A549 (cell line): Measurements from ENCODE around the gene ATP9B. TPM values are rescaled to one million over a fixed set of nuclear protein-coding genes. Genes with fewer than 3 reads are reported as not detected.

Experiments
- ATAC-seq, 2 experiments: fragments of 200-7000 bp in 1 of 2; fragments of >200 bp in 1 of 2; cut with Nextera tagmentation in 1 of 2; cut with Tn5 transposase in 1 of 2; 3 replicates each; pipeline versions ENCODE4 v1.8.0 to v1.9.1; 2018 to 2020; ENCODE audit warnings: mild to moderate bottlenecking in 1 of 2, moderate library complexity in 1 of 2
- CTCF ChIA-PET: fragments of 300-600 bp; sonication (Branson Sonifier 250); formaldehyde crosslinking; extraction: SDS; loops from one replicate; lab custom pipeline; 2021; ENCODE audit warnings: antibody characterized with exemption, inconsistent platforms; lab: Yijun Ruan, JAX
- POLR2A ChIA-PET: fragments of 350-600 bp; formaldehyde crosslinking; extraction: SDS; loops from one replicate; lab custom pipeline; 2021; ENCODE audit warnings: antibody characterized with exemption, inconsistent platforms; lab: Yijun Ruan, JAX
- DNase-seq, 2 experiments: peaks; one replicate each; pipeline versions ENCODE4 v3.0.0 to v3.0.0-alpha.2; 2011 to 2016; ENCODE audit warnings: low read depth in 1 of 2, low spot score in 1 of 2
- FAIRE-seq: peaks from 2 replicates; lab custom pipeline; 2011; peaks lifted over from hg19 to GRCh38; lab: Jason Lieb, UNC
- H3K27ac ChIP-seq, 2 experiments: fragments of >200 bp; sonication (Bioruptor Twin); formaldehyde crosslinking; 3 replicates each; pipeline ENCODE4 v1.5.1; 2016 to 2017
- H3K4me1 ChIP-seq: fragments of >200 bp; sonication (Bioruptor Twin); formaldehyde crosslinking; 3 replicates; pipeline ENCODE4 v1.6.1; 2016
- H3K4me2 ChIP-seq: fragments of >200 bp; sonication (Bioruptor Twin); formaldehyde crosslinking; 3 replicates; pipeline ENCODE4 v1.6.1; 2016
- H3K4me3 ChIP-seq: fragments of >200 bp; sonication (Bioruptor Twin); formaldehyde crosslinking; 3 replicates; pipeline ENCODE4 v1.5.1; 2016
- H3K9me3 ChIP-seq: fragments of >200 bp; sonication (Bioruptor Twin); formaldehyde crosslinking; 3 replicates; pipeline ENCODE4 v1.6.1; 2016
- BHLHE40 ChIP-seq: IDR thresholded peaks from 2 replicates; pipeline ENCODE4 v1.6.1; 2012; ENCODE audit warnings: low read depth, low read length, inconsistent platforms
- ESRRA ChIP-seq: fragments of 150-350 bp; IDR thresholded peaks from 2 replicates; pipeline ENCODE4 v1.6.1; 2014; ENCODE audit warnings: mild to moderate bottlenecking, low read length, borderline replicate concordance
- JUNB ChIP-seq: fragments of >200 bp; sonication (Bioruptor Twin); formaldehyde crosslinking; IDR thresholded peaks from 2 replicates; pipeline ENCODE4 v1.6.1; 2016
- KDM1A ChIP-seq: fragments of 200-600 bp; sonication (generic); IDR thresholded peaks from 2 replicates; pipeline ENCODE4 v1.6.1; 2016; ENCODE audit warnings: low read depth, mild to moderate bottlenecking
- KDM5A ChIP-seq: fragments of 200-600 bp; sonication (generic); IDR thresholded peaks from 2 replicates; pipeline ENCODE4 v1.6.1; 2016; ENCODE audit warnings: antibody characterized with exemption, mild to moderate bottlenecking
- MAFK ChIP-seq: fragments of 450-650 bp; IDR thresholded peaks from 2 replicates; pipeline ENCODE4 v1.6.1; 2014; ENCODE audit not compliant: partially characterized antibody
- MYC ChIP-seq: IDR thresholded peaks from 2 replicates; pipeline ENCODE4 v1.6.1; 2012; ENCODE audit warnings: mild to moderate bottlenecking, inconsistent platforms, low read length, improper control_type of control experiment, borderline replicate concordance
- NPAS2 ChIP-seq: fragments of 250-450 bp; sonication (Bioruptor Pico); IDR thresholded peaks from 2 replicates; pipeline ENCODE4 v1.8.0; 2022; ENCODE audit warnings: mild to moderate bottlenecking, moderate library complexity, borderline replicate concordance
- PHF8 ChIP-seq: fragments of 200-600 bp; sonication (generic); IDR thresholded peaks from 2 replicates; pipeline ENCODE4 v1.6.1; 2016; ENCODE audit warnings: low read depth, mild to moderate bottlenecking, antibody characterized with exemption, moderate library complexity, borderline replicate concordance
- POLR2A ChIP-seq: IDR thresholded peaks from 2 replicates; pipeline ENCODE4 v1.6.1; 2012; ENCODE audit warnings: mild to moderate bottlenecking, low read length
- RAD21 ChIP-seq, 2 experiments: fragments of >200 bp in 1 of 2; sonication (Bioruptor Twin) in 1 of 2; formaldehyde crosslinking in 1 of 2; IDR thresholded peaks in 1 of 2; conservative IDR thresholded peaks in 1 of 2; 2 replicates in 1 of 2; 3 replicates in 1 of 2; pipeline ENCODE4 v1.6.1; 2012 to 2018; ENCODE audit warnings: inconsistent platforms in 1 of 2
- RFX5 ChIP-seq: fragments of 450-650 bp; IDR thresholded peaks from 2 replicates; pipeline ENCODE4 v1.7.1; 2014; ENCODE audit warnings: antibody characterized with exemption, mild to moderate bottlenecking, moderate library complexity
- SMC3 ChIP-seq: fragments of >200 bp; sonication (Bioruptor Twin); formaldehyde crosslinking; IDR thresholded peaks from 3 replicates; pipeline ENCODE4 v1.6.1; 2018; ENCODE audit warnings: inconsistent platforms
- SREBF2 ChIP-seq: fragments of 450-650 bp; IDR thresholded peaks from 2 replicates; pipeline ENCODE4 v1.6.1; 2014; ENCODE audit warnings: mild to moderate bottlenecking, moderate library complexity
- ZC3H11A ChIP-seq: fragments of 450-650 bp; IDR thresholded peaks from 2 replicates; pipeline ENCODE4 v1.6.1; 2014; ENCODE audit warnings: antibody characterized with exemption, mild to moderate bottlenecking
- WGBS: methylation state at CpG from one replicate; pipeline ENCODE4 v1.1.6; 2017; ENCODE audit errors: missing lambda C conversion rate; 5-methylcytosine and 5-hydroxymethylcytosine counted together
- polyA plus RNA-seq, 4 experiments: library from polyadenylated mRNA; depleted of rRNA in 3 of 4; stranded (reverse); fragments of >200 nt; fragmentation: RNase III in 1 of 4; extraction: RNeasy Plus Mini Kit Qiagen cat#74134 plus additional on column Dnase treatment in 1 of 4; gene quantifications; 2 replicates in 3 of 4; 3 replicates in 1 of 4; pipeline ENCODE4 v1.2.3, GENCODE V29; 2011 to 2017
- TF ChIP-seq, protein P1 (sequence below): fragments of 250-450 bp; sonication (Bioruptor Pico); IDR thresholded peaks from 2 replicates; pipeline ENCODE4 v1.5.0; 2021; ENCODE audit warnings: mild to moderate bottlenecking, moderate library complexity, borderline replicate concordance
- TF ChIP-seq, protein P2 (sequence below): IDR thresholded peaks from 2 replicates; pipeline ENCODE4 v1.6.1; 2012
- TF ChIP-seq, protein P3 (sequence below): fragments of 150-350 bp; IDR thresholded peaks from 2 replicates; pipeline ENCODE4 v1.6.1; 2014; ENCODE audit warnings: low read depth, mild to moderate bottlenecking, low read length
- TF ChIP-seq, protein P4 (sequence below): fragments of 200-600 bp; sonication (generic); IDR thresholded peaks from 2 replicates; pipeline ENCODE4 v1.6.1; 2016; ENCODE audit warnings: antibody characterized with exemption, mild to moderate bottlenecking, moderate library complexity
- TF ChIP-seq, protein P5 (sequence below): fragments of >200 bp; sonication (Bioruptor Twin); formaldehyde crosslinking; IDR thresholded peaks from 2 replicates; pipeline ENCODE4 v1.6.1; 2016

The ATP9B gene
- polyA plus RNA-seq, 2 of the 4 experiments (the other 2 are of a cell fraction): 22.6 to 35.7 TPM

DNA sequence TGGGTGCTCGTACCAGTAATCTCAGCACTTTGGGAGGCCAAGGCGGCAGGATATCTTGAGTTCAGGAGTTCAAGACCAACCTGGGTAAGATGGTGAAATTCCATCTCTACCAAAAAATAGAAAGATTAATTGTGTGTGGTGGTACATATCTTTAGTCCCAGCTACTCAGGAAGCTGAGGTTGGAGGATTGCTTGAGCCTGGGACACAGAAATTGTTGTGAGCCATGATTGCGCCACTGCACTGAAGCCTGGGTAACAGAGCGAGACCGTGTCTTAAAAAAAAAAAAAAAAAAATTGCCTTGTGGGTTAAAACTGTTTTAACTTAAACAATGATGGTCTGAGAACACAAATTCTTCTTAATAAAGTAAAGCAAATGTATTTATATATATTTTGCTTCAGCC lies 49.6 kb downstream of the ATP9B start:
- H3K27ac ChIP-seq: no peak overlapping the region
- no peak for FAIRE-seq
- no peak for DNase-seq
- ChIA-PET POLR2A (no interaction called here), CTCF (no interaction called here)
- H3K9me3 ChIP-seq: no peaks in the 10 kb centered on the region
- ATAC-seq: no peak
- no peak overlapping the region for H3K4me3 ChIP-seq
- H3K4me1 ChIP-seq: no peaks in the 10 kb centered on the region
- no peak overlapping the region for H3K4me2 ChIP-seq
- TF ChIP-seq JUNB (no peak), RFX5 (no peak), MAFK (no peak), NPAS2 (CRISPR knock-in tag) (no peak), SREBF2 (no peak), ESRRA (no peak), ZC3H11A (no peak), SMC3 (no peak), KDM5A (no peak), RAD21 (conservative IDR thresholded peaks at IDR 0.05 in 1 of 2, IDR thresholded peaks at IDR 0.05 in 1 of 2) (no peak), KDM1A (no peak), BHLHE40 (no peak)
- TF ChIP-seq, protein P1, sequence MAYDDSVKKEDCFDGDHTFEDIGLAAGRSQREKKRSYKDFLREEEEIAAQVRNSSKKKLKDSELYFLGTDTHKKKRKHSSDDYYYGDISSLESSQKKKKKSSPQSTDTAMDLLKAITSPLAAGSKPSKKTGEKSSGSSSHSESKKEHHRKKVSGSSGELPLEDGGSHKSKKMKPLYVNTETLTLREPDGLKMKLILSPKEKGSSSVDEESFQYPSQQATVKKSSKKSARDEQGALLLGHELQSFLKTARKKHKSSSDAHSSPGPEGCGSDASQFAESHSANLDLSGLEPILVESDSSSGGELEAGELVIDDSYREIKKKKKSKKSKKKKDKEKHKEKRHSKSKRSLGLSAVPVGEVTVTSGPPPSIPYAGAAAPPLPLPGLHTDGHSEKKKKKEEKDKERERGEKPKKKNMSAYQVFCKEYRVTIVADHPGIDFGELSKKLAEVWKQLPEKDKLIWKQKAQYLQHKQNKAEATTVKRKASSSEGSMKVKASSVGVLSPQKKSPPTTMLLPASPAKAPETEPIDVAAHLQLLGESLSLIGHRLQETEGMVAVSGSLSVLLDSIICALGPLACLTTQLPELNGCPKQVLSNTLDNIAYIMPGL (CRISPR knock-in tag): no peak
- 92% methylated on average over 5 of the region's 5 CpGs for WGBS

DNA sequence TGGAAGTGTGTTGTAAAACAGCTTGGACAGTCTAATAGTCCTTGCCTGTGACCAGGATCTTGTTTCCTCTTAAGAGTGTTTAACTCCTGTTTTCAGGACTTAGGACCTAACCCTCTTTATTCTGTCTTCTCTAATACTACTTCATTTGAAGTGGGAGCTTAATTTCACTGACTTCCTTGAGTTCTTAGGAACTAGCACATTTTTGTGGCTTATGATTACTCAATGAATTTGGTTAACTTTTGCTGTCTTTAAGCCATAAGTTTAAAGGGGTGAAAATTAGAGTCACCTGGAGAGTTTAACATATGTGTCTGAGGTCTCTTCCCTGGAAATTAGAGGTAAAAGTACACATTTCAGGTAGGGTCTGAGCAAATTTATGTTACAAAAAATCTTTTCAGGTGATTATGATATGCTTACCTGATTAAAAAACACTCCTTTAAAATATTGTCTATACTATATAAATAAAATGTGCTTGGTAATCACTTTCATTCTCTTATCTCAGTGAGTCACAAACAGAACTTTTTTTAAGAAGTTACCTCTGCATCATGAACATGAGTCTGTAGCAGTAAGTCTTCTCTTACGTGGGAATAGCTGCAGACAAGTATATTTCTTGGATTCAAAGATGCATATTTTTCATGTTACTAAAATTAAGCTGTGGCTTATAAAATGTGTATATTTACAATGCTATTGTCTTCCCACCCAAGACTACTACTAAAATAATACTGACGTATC lies 52.7 kb downstream of the ATP9B start:
- TF ChIP-seq BHLHE40: no peak
- TF ChIP-seq KDM1A: no peak
- TF ChIP-seq, protein P2, sequence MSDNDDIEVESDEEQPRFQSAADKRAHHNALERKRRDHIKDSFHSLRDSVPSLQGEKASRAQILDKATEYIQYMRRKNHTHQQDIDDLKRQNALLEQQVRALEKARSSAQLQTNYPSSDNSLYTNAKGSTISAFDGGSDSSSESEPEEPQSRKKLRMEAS: no peak
- no peak for TF ChIP-seq PHF8
- no peak for TF ChIP-seq POLR2A
- TF ChIP-seq MYC: no peak
- TF ChIP-seq, protein P3, sequence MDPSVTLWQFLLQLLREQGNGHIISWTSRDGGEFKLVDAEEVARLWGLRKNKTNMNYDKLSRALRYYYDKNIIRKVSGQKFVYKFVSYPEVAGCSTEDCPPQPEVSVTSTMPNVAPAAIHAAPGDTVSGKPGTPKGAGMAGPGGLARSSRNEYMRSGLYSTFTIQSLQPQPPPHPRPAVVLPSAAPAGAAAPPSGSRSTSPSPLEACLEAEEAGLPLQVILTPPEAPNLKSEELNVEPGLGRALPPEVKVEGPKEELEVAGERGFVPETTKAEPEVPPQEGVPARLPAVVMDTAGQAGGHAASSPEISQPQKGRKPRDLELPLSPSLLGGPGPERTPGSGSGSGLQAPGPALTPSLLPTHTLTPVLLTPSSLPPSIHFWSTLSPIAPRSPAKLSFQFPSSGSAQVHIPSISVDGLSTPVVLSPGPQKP: no peak
- TF ChIP-seq, protein P4, sequence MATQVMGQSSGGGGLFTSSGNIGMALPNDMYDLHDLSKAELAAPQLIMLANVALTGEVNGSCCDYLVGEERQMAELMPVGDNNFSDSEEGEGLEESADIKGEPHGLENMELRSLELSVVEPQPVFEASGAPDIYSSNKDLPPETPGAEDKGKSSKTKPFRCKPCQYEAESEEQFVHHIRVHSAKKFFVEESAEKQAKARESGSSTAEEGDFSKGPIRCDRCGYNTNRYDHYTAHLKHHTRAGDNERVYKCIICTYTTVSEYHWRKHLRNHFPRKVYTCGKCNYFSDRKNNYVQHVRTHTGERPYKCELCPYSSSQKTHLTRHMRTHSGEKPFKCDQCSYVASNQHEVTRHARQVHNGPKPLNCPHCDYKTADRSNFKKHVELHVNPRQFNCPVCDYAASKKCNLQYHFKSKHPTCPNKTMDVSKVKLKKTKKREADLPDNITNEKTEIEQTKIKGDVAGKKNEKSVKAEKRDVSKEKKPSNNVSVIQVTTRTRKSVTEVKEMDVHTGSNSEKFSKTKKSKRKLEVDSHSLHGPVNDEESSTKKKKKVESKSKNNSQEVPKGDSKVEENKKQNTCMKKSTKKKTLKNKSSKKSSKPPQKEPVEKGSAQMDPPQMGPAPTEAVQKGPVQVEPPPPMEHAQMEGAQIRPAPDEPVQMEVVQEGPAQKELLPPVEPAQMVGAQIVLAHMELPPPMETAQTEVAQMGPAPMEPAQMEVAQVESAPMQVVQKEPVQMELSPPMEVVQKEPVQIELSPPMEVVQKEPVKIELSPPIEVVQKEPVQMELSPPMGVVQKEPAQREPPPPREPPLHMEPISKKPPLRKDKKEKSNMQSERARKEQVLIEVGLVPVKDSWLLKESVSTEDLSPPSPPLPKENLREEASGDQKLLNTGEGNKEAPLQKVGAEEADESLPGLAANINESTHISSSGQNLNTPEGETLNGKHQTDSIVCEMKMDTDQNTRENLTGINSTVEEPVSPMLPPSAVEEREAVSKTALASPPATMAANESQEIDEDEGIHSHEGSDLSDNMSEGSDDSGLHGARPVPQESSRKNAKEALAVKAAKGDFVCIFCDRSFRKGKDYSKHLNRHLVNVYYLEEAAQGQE: no peak
- TF ChIP-seq, protein P5, sequence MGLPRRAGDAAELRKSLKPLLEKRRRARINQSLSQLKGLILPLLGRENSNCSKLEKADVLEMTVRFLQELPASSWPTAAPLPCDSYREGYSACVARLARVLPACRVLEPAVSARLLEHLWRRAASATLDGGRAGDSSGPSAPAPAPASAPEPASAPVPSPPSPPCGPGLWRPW: no peak
- FAIRE-seq (no peak), DNase-seq (no peak), ATAC-seq (no peak)
- no peak overlapping the region for H3K4me2 ChIP-seq
- WGBS: 88% methylated on average over 2 of the region's 2 CpGs
- ChIA-PET CTCF (no interaction called here), POLR2A (no interaction called here)
- no peaks in the 10 kb centered on the region for H3K4me1 ChIP-seq
- no peaks in the 10 kb centered on the region for H3K9me3 ChIP-seq
- no peak overlapping the region for H3K4me3 ChIP-seq
- H3K27ac ChIP-seq: no peak overlapping the region
